Measurements from ENCODE around the gene SMIM7.

The SMIM7 gene

GRCh38 chr19:16628984-16629691, 30.8 kb downstream of the SMIM7 start:
- TF ChIP-seq CTCF (IDR thresholded peaks at IDR 0.05; ENCODE audit: low read depth, low read length), result no peak
- peak; percentile 55 to 68 for DNase-seq (ENCODE audit: low read depth in 2 of 2)
- peak overlapping the region; percentile 84 to 93 for H3K4me3 ChIP-seq (replicated peaks in 1 of 2; ENCODE audit: low read depth in 2 of 2, low read length in 2 of 2)

- TF ChIP-seq CTCF (IDR thresholded peaks at IDR 0.05; ENCODE audit: low read depth, low read length), result no peak
- DNase-seq (ENCODE audit: low read depth in 2 of 2), result peak; percentile 90 to 96
- H3K4me3 ChIP-seq (replicated peaks in 1 of 2; ENCODE audit: low read depth in 2 of 2, low read length in 2 of 2), result peak within 1 kb of the TSS; percentile 94 to 95
These were observed 31.6 kb downstream of the SMIM7 start, which contains the start of gene MED26 for GRCh38 chr19:16628183-16628983. TSS of gene MED26 (minus strand) at chr19:16628204. CDS start at chr19:16627943, 261 bp downstream.

GRCh38 chr19:16627928-16628182, 32.1 kb downstream of the SMIM7 start:
- DNase-seq (ENCODE audit: low read depth in 2 of 2), result no peak
- H3K4me3 ChIP-seq (replicated peaks in 1 of 2; ENCODE audit: low read depth in 2 of 2, low read length in 2 of 2), result peak overlapping the region; percentile 94 to 95
- no peak for TF ChIP-seq CTCF (IDR thresholded peaks at IDR 0.05; ENCODE audit: low read depth, low read length)

GRCh38 chr19:16627193-16627927, 32.6 kb downstream of the SMIM7 start:
- H3K4me3 ChIP-seq (replicated peaks in 1 of 2; ENCODE audit: low read depth in 2 of 2, low read length in 2 of 2), result peak overlapping the region; percentile 94 to 95
- peak in 1 of 2 donors; percentile 18 for DNase-seq (ENCODE audit: low read depth in 2 of 2)
- no peak for TF ChIP-seq CTCF (IDR thresholded peaks at IDR 0.05; ENCODE audit: low read depth, low read length)

- peak overlapping the region; percentile 94 to 95 for H3K4me3 ChIP-seq (replicated peaks in 1 of 2; ENCODE audit: low read depth in 2 of 2, low read length in 2 of 2)
- TF ChIP-seq CTCF (IDR thresholded peaks at IDR 0.05; ENCODE audit: low read depth, low read length), result no peak
- no peak for DNase-seq (ENCODE audit: low read depth in 2 of 2)
These were observed 33.1 kb downstream of the SMIM7 start for GRCh38 chr19:16626796-16627192.

- H3K4me3 ChIP-seq (replicated peaks in 1 of 2; ENCODE audit: low read depth in 2 of 2, low read length in 2 of 2), result no peak overlapping the region
These were observed 34.6 kb downstream of the SMIM7 start for GRCh38 chr19:16625163-16625958.

More at GRCh38 chr19:16625163-16625958, 34.6 kb downstream of the SMIM7 start:
- TF ChIP-seq CTCF (IDR thresholded peaks at IDR 0.05; ENCODE audit: low read depth, low read length), result no peak
- no peak for DNase-seq (ENCODE audit: low read depth in 2 of 2)

All from cardiac fibroblast (primary cell).